ENCODE results near the gene PPP6R1.

The PPP6R1 gene

GRCh38 chr19:55258828-55259539 is at the start of gene PPP6R1:
PPP6R1 (minus strand) TSS chr19:55259017; CDS start chr19:55247103, 11,914 bp downstream.
- H3K27me3 ChIP-seq (ENCODE audit: control insufficient read depth in 1 of 2, insufficient read depth in 2 of 2, low read length in 2 of 2), result no peaks in the 10 kb centered on the region
- H3K9ac ChIP-seq (ENCODE audit: low read length in 2 of 2), result peak within 1 kb of the TSS; percentile 86 to 90
- peaks cover 46% of the 10 kb centered on the region for H3K4me1 ChIP-seq (ENCODE audit: control insufficient read depth, insufficient read depth, low read length)
- H3K36me3 ChIP-seq (ENCODE audit: control insufficient read depth in 2 of 2, insufficient read depth in 2 of 2, low read length in 2 of 2), result peaks cover 0 to 4% of the 10 kb centered on the region in 2 donors
- peak within 1 kb of the TSS; percentile 81 to 86 for H3K4me3 ChIP-seq (ENCODE audit: low read length in 2 of 2)
- H3K27ac ChIP-seq (ENCODE audit: low read length), result peak within 1 kb of the TSS; percentile 92
- H3K9me3 ChIP-seq (ENCODE audit: control insufficient read depth in 2 of 2, low read length in 2 of 2), result no peaks in the 10 kb centered on the region

- no peak overlapping the region for H3K27ac ChIP-seq (ENCODE audit: low read length)
- no peak overlapping the region for H3K4me3 ChIP-seq (ENCODE audit: low read length in 2 of 2)
- no peaks in the 10 kb centered on the region for H3K4me1 ChIP-seq (ENCODE audit: control insufficient read depth, insufficient read depth, low read length)
- no peaks in the 10 kb centered on the region for H3K9me3 ChIP-seq (ENCODE audit: control insufficient read depth in 2 of 2, low read length in 2 of 2)
- no peak overlapping the region for H3K9ac ChIP-seq (ENCODE audit: low read length in 2 of 2)
- peaks cover 20 to 26% of the 10 kb centered on the region in 2 donors for H3K36me3 ChIP-seq (ENCODE audit: control insufficient read depth in 2 of 2, insufficient read depth in 2 of 2, low read length in 2 of 2)
- no peaks in the 10 kb centered on the region for H3K27me3 ChIP-seq (ENCODE audit: control insufficient read depth in 1 of 2, insufficient read depth in 2 of 2, low read length in 2 of 2)
Measured at GRCh38 chr19:55308281-55308680, 49.5 kb upstream of the PPP6R1 start.

GRCh38 chr19:55306712-55307111 is 47.9 kb upstream of the PPP6R1 start:
- Histone ChIP-seq H3K27me3 (ENCODE audit: control insufficient read depth in 1 of 2, insufficient read depth in 2 of 2, low read length in 2 of 2) (no peaks in the 10 kb centered on the region), H3K9me3 (ENCODE audit: control insufficient read depth in 2 of 2, low read length in 2 of 2) (no peaks in the 10 kb centered on the region), H3K36me3 (ENCODE audit: control insufficient read depth in 2 of 2, insufficient read depth in 2 of 2, low read length in 2 of 2) (peaks cover 24 to 31% of the 10 kb centered on the region in 2 donors), H3K9ac (ENCODE audit: low read length in 2 of 2) (no peak overlapping the region), H3K4me3 (ENCODE audit: low read length in 2 of 2) (no peak overlapping the region), H3K27ac (ENCODE audit: low read length) (no peak overlapping the region), H3K4me1 (ENCODE audit: control insufficient read depth, insufficient read depth, low read length) (peaks cover 6% of the 10 kb centered on the region)

GRCh38 chr19:55305983-55306562 is 47.3 kb upstream of the PPP6R1 start:
- Histone ChIP-seq H3K4me3 (ENCODE audit: low read length in 2 of 2) (no peak overlapping the region), H3K36me3 (ENCODE audit: control insufficient read depth in 2 of 2, insufficient read depth in 2 of 2, low read length in 2 of 2) (peaks cover 24 to 31% of the 10 kb centered on the region in 2 donors), H3K9ac (ENCODE audit: low read length in 2 of 2) (no peak overlapping the region), H3K9me3 (ENCODE audit: control insufficient read depth in 2 of 2, low read length in 2 of 2) (no peaks in the 10 kb centered on the region), H3K27ac (ENCODE audit: low read length) (no peak overlapping the region), H3K4me1 (ENCODE audit: control insufficient read depth, insufficient read depth, low read length) (peaks cover 12% of the 10 kb centered on the region), H3K27me3 (ENCODE audit: control insufficient read depth in 1 of 2, insufficient read depth in 2 of 2, low read length in 2 of 2) (no peaks in the 10 kb centered on the region)

- peaks cover 13% of the 10 kb centered on the region for H3K4me1 ChIP-seq (ENCODE audit: control insufficient read depth, insufficient read depth, low read length)
- H3K27ac ChIP-seq (ENCODE audit: low read length), result no peak overlapping the region
- no peak overlapping the region for H3K9ac ChIP-seq (ENCODE audit: low read length in 2 of 2)
- H3K4me3 ChIP-seq (ENCODE audit: low read length in 2 of 2), result no peak overlapping the region
- H3K36me3 ChIP-seq (ENCODE audit: control insufficient read depth in 2 of 2, insufficient read depth in 2 of 2, low read length in 2 of 2), result peaks cover 24 to 31% of the 10 kb centered on the region in 2 donors
- H3K27me3 ChIP-seq (ENCODE audit: control insufficient read depth in 1 of 2, insufficient read depth in 2 of 2, low read length in 2 of 2), result no peaks in the 10 kb centered on the region
- H3K9me3 ChIP-seq (ENCODE audit: control insufficient read depth in 2 of 2, low read length in 2 of 2), result no peaks in the 10 kb centered on the region
Measured at GRCh38 chr19:55305491-55305890, 46.7 kb upstream of the PPP6R1 start.

- Histone ChIP-seq H3K4me1 (ENCODE audit: control insufficient read depth, insufficient read depth, low read length) (peaks cover 13% of the 10 kb centered on the region), H3K9me3 (ENCODE audit: control insufficient read depth in 2 of 2, low read length in 2 of 2) (no peaks in the 10 kb centered on the region), H3K9ac (ENCODE audit: low read length in 2 of 2) (no peak overlapping the region), H3K36me3 (ENCODE audit: control insufficient read depth in 2 of 2, insufficient read depth in 2 of 2, low read length in 2 of 2) (peaks cover 24 to 30% of the 10 kb centered on the region in 2 donors), H3K27me3 (ENCODE audit: control insufficient read depth in 1 of 2, insufficient read depth in 2 of 2, low read length in 2 of 2) (no peaks in the 10 kb centered on the region), H3K27ac (ENCODE audit: low read length) (no peak overlapping the region), H3K4me3 (ENCODE audit: low read length in 2 of 2) (no peak overlapping the region)
Measured at GRCh38 chr19:55304980-55305379, 46.2 kb upstream of the PPP6R1 start.

- peaks cover 13% of the 10 kb centered on the region for H3K4me1 ChIP-seq (ENCODE audit: control insufficient read depth, insufficient read depth, low read length)
- H3K4me3 ChIP-seq (ENCODE audit: low read length in 2 of 2), result no peak overlapping the region
Measured at GRCh38 chr19:55304279-55304978, 45.6 kb upstream of the PPP6R1 start.

GRCh38 chr19:55303477-55303876 is 44.7 kb upstream of the PPP6R1 start:
- Histone ChIP-seq H3K36me3 (ENCODE audit: control insufficient read depth in 2 of 2, insufficient read depth in 2 of 2, low read length in 2 of 2) (peaks cover 22 to 26% of the 10 kb centered on the region in 2 donors), H3K4me1 (ENCODE audit: control insufficient read depth, insufficient read depth, low read length) (peaks cover 13% of the 10 kb centered on the region), H3K27me3 (ENCODE audit: control insufficient read depth in 1 of 2, insufficient read depth in 2 of 2, low read length in 2 of 2) (no peaks in the 10 kb centered on the region), H3K27ac (ENCODE audit: low read length) (no peak overlapping the region), H3K4me3 (ENCODE audit: low read length in 2 of 2) (no peak overlapping the region), H3K9me3 (ENCODE audit: control insufficient read depth in 2 of 2, low read length in 2 of 2) (no peaks in the 10 kb centered on the region), H3K9ac (ENCODE audit: low read length in 2 of 2) (no peak overlapping the region)

More at GRCh38 chr19:55304279-55304978, 45.6 kb upstream of the PPP6R1 start:
- Histone ChIP-seq H3K27me3 (ENCODE audit: control insufficient read depth in 1 of 2, insufficient read depth in 2 of 2, low read length in 2 of 2) (no peaks in the 10 kb centered on the region), H3K36me3 (ENCODE audit: control insufficient read depth in 2 of 2, insufficient read depth in 2 of 2, low read length in 2 of 2) (peaks cover 23 to 30% of the 10 kb centered on the region in 2 donors), H3K9me3 (ENCODE audit: control insufficient read depth in 2 of 2, low read length in 2 of 2) (no peaks in the 10 kb centered on the region), H3K27ac (ENCODE audit: low read length) (no peak overlapping the region), H3K9ac (ENCODE audit: low read length in 2 of 2) (no peak overlapping the region)

GRCh38 chr19:55302318-55302703 is 43.5 kb upstream of the PPP6R1 start:
- no peak overlapping the region for H3K9ac ChIP-seq (ENCODE audit: low read length in 2 of 2)
- no peak overlapping the region for H3K27ac ChIP-seq (ENCODE audit: low read length)
- H3K27me3 ChIP-seq (ENCODE audit: control insufficient read depth in 1 of 2, insufficient read depth in 2 of 2, low read length in 2 of 2), result no peaks in the 10 kb centered on the region
- H3K36me3 ChIP-seq (ENCODE audit: control insufficient read depth in 2 of 2, insufficient read depth in 2 of 2, low read length in 2 of 2), result peaks cover 22 to 24% of the 10 kb centered on the region in 2 donors
- peak overlapping the region in 1 of 2 donors; percentile 71 for H3K4me3 ChIP-seq (ENCODE audit: low read length in 2 of 2)
- H3K9me3 ChIP-seq (ENCODE audit: control insufficient read depth in 2 of 2, low read length in 2 of 2), result no peaks in the 10 kb centered on the region
- H3K4me1 ChIP-seq (ENCODE audit: control insufficient read depth, insufficient read depth, low read length), result peaks cover 13% of the 10 kb centered on the region

- Histone ChIP-seq H3K27me3 (ENCODE audit: control insufficient read depth in 1 of 2, insufficient read depth in 2 of 2, low read length in 2 of 2) (no peaks in the 10 kb centered on the region), H3K4me1 (ENCODE audit: control insufficient read depth, insufficient read depth, low read length) (peaks cover 13% of the 10 kb centered on the region), H3K4me3 (ENCODE audit: low read length in 2 of 2) (peak overlapping the region in 1 of 2 donors; percentile 71), H3K9ac (ENCODE audit: low read length in 2 of 2) (peak overlapping the region; percentile 30 to 36), H3K27ac (ENCODE audit: low read length) (no peak overlapping the region), H3K36me3 (ENCODE audit: control insufficient read depth in 2 of 2, insufficient read depth in 2 of 2, low read length in 2 of 2) (peaks cover 17 to 21% of the 10 kb centered on the region in 2 donors), H3K9me3 (ENCODE audit: control insufficient read depth in 2 of 2, low read length in 2 of 2) (no peaks in the 10 kb centered on the region)
Measured at GRCh38 chr19:55301459-55302317, 42.9 kb upstream of the PPP6R1 start.

All from stomach smooth muscle (tissue), 2 donors.